K562 (cell line): Measurements from ENCODE around the gene GPSM3. TPM values are rescaled to one million over a fixed set of nuclear protein-coding genes. Genes with fewer than 3 reads are reported as not detected.

ENCODE experiments used
- ATAC-seq: fragments of 200-7000 bp; cut with Tn5 transposase; 3 replicates; pipeline ENCODE4 v1.9.1; 2020; ENCODE audit warnings: moderate library complexity
- BruUV-seq: library from RNA; stranded (reverse); fragments of 400-500 nt; replicated peaks from 2 replicates; lab custom pipeline; 2021; lab: Mats Ljungman, UMichigan
- CTCF ChIA-PET: fragments of 300-600 bp; formaldehyde crosslinking; extraction: SDS; loops from one replicate; lab custom pipeline; 2021; ENCODE audit warnings: low intra/inter-chr PET ratio; lab: Yijun Ruan, JAX
- POLR2A ChIA-PET: fragments of 300-600, 350-650 bp; sonication (Branson Sonifier 250); formaldehyde crosslinking; extraction: SDS; loops from one replicate; lab custom pipeline; 2021; ENCODE audit warnings: antibody characterized with exemption, inconsistent platforms; lab: Yijun Ruan, JAX
- DNase-seq, 4 experiments: peaks; one replicate each; pipeline versions ENCODE4 v3.0.0 to v3.0.0-alpha.2; 2011 to 2018; ENCODE audit warnings: low spot score in 3 of 4, mixed read lengths in 3 of 4; ENCODE audit errors: extremely low read depth in 1 of 4
- FAIRE-seq: peaks from 2 replicates; lab custom pipeline; 2011; peaks lifted over from hg19 to GRCh38; lab: Jason Lieb, UNC
- H2AFZ ChIP-seq: 2 replicates; pipeline ENCODE4 v1.6.0; 2011; ENCODE audit warnings: low read depth, low read length, control low read depth, inconsistent platforms
- H3K27ac ChIP-seq: fragments of 200-600 bp; 3 replicates; pipeline ENCODE4 v1.8.0; 2011; ENCODE audit warnings: low read depth, mild to moderate bottlenecking, control low read depth, inconsistent platforms, low read length, moderate library complexity, mixed read lengths; ENCODE audit errors: extremely low read depth
- H3K27me3 ChIP-seq, 2 experiments: fragments of 300-600 bp in 1 of 2; 2 replicates in 1 of 2; 3 replicates in 1 of 2; pipeline versions ENCODE4 v1.6.0 to v1.8.0; 2011; ENCODE audit warnings: inconsistent platforms in 2 of 2, low read length in 2 of 2, mild to moderate bottlenecking in 1 of 2, mixed read lengths in 1 of 2, moderate library complexity in 1 of 2; ENCODE audit not compliant: control insufficient read depth in 2 of 2, insufficient read depth in 2 of 2
- H3K36me3 ChIP-seq: fragments of 300-600 bp; 3 replicates; pipeline ENCODE4 v1.8.0; 2011; ENCODE audit warnings: mild to moderate bottlenecking, low read length, inconsistent platforms; ENCODE audit not compliant: control insufficient read depth, insufficient read depth
- H3K4me1 ChIP-seq, 2 experiments: fragments of 200-600 bp in 1 of 2; replicated peaks in 1 of 2; 2 replicates in 1 of 2; 3 replicates in 1 of 2; pipeline versions ENCODE4 v1.5.1 to v1.8.0; 2011; ENCODE audit warnings: inconsistent platforms in 2 of 2, low read length in 2 of 2, mild to moderate bottlenecking in 1 of 2, mixed read lengths in 1 of 2, moderate library complexity in 1 of 2; ENCODE audit not compliant: control insufficient read depth in 2 of 2, insufficient read depth in 2 of 2
- H3K4me2 ChIP-seq: 2 replicates; pipeline ENCODE4 v1.6.1; 2011; ENCODE audit warnings: low read length, control low read depth, inconsistent platforms, mixed read lengths; ENCODE audit not compliant: insufficient read depth
- H3K4me3 ChIP-seq: fragments of 200-600 bp; sonication (generic), shearing (Covaris generic); 2 replicates; pipeline ENCODE4 v1.5.1; 2016; ENCODE audit warnings: control low read depth, inconsistent platforms
- H3K79me2 ChIP-seq: fragments of 200-600 bp; 3 replicates; pipeline ENCODE4 v1.8.0; 2011; ENCODE audit warnings: low read length, inconsistent platforms; ENCODE audit not compliant: control insufficient read depth, insufficient read depth
- H3K9ac ChIP-seq, 2 experiments: 2 replicates each; pipeline versions ENCODE4 v1.6.0 to v1.6.1; 2011; ENCODE audit warnings: low read depth in 2 of 2, low read length in 2 of 2, control low read depth in 1 of 2, inconsistent platforms in 1 of 2, mild to moderate bottlenecking in 1 of 2, mixed read lengths in 1 of 2; ENCODE audit not compliant: insufficient read depth in 1 of 2
- H3K9me1 ChIP-seq: one replicate; pipeline ENCODE4 v1.6.0; 2011; ENCODE audit warnings: inconsistent platforms, mild to moderate bottlenecking, low read length, moderate library complexity; ENCODE audit not compliant: control insufficient read depth, insufficient read depth
- H3K9me3 ChIP-seq: replicated peaks from 2 replicates; pipeline ENCODE4 v1.5.1; 2011; ENCODE audit warnings: low read depth, low read length, inconsistent platforms; ENCODE audit not compliant: control insufficient read depth, insufficient read depth
- H4K20me1 ChIP-seq: replicated peaks from 2 replicates; pipeline ENCODE4 v1.6.1; 2011; ENCODE audit warnings: low read length, inconsistent platforms, mixed read lengths; ENCODE audit not compliant: control insufficient read depth, insufficient read depth
- ZC3H4 ChIP-seq: sonication (generic); formaldehyde crosslinking; IDR thresholded peaks from 2 replicates; pipeline ENCODE4 v1.9.0; 2021; ENCODE audit warnings: missing genetic modification reagents, borderline replicate concordance
- WGBS: fragments of 100-300 bp; shearing (Covaris generic); methylation state at CpG from one replicate; pipeline ENCODE4 v1.1.6; 2016; ENCODE audit warnings: low coverage, mixed read lengths; ENCODE audit not compliant: insufficient coverage; ENCODE audit errors: missing lambda C conversion rate; 5-methylcytosine and 5-hydroxymethylcytosine counted together
- in situ Hi-C: fragments of 300-500 bp; cut with MboI; formaldehyde crosslinking; loops from 4 replicates; pipeline ENCODE4 v1.15.0; 2018; ENCODE audit warnings: inconsistent platforms, mixed read lengths
- intact Hi-C: fragments of 100-400 bp; cut with micrococcal nuclease; formaldehyde crosslinking; loops from 2 replicates; pipeline ENCODE4 v1.14.2; 2022
- polyA plus RNA-seq, 8 experiments: library from polyadenylated mRNA; depleted of rRNA in 4 of 8; stranded (reverse) in 5 of 8; unstranded in 3 of 8; fragments of >200 nt; fragmentation: Nextera tagmentation in 2 of 8; fragmentation: Illumina TruSeq in 1 of 8; extraction: Ambion mirVana in 2 of 8; extraction: Trizol in 1 of 8; gene quantifications; 2 replicates each; pipeline versions ENCODE4 v1.2.1 to v1.2.3, GENCODE V29; 2011 to 2014; ENCODE audit warnings: inconsistent platforms in 1 of 8, missing spikeins in 1 of 8
- total RNA-seq, 7 experiments: library from RNA; depleted of rRNA in 6 of 7; stranded (reverse); fragments of >200 nt in 6 of 7; fragmentation: Illumina TruSeq in 2 of 7; extraction: Trizol in 2 of 7; gene quantifications; 2 replicates each; pipeline versions ENCODE4 v1.2.1 to v1.2.3, GENCODE V29; 2011 to 2021; ENCODE audit warnings: low replicate concordance in 1 of 7
- TF ChIP-seq, protein P1 (sequence below): sonication (generic); formaldehyde crosslinking; IDR thresholded peaks from 2 replicates; pipeline ENCODE4 v1.8.0; 2022; ENCODE audit warnings: mild to moderate bottlenecking, missing genetic modification reagents

Gene GPSM3
- total and polyA plus RNA-seq, 9 of the 15 experiments (the other 6 are each of a cell fraction or from before 2014, with no cell fraction given): 5.3 to 42.6 (median 24.4) TPM

DNA sequence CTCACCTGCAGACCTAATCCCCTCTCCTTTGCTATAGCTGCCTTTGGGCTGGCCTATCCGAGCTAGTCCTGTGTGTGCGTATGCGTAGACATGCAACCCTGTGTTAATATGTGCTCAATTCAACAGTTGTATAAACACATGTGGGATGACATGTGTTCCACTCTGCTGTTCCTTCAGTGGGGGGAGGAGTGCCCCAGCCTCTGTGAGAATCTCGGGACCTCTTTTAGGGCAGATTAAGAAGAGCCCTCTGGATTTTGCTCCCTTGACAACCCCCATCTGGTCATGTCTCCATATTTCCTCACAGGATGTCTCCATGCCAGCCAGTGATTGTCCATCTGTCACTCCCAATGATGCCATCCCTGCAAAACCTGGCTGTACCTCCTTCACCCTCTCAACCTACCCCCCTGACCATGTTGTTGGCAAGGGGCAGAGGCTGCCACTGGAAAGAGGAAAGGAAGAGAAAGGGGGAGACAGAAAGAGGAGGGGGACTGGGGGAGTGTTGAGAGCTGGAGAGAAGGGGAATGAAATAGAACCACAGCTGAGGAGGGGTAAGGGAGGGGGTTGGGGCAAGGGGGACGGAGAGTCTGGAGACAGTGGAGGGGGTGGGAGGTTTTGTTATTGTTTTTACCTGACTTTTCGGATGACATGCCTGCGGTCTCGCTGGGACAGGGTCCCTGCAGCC is 41.1 kb downstream of the GPSM3 start:
- H3K9ac ChIP-seq: no peak overlapping the region; a peak in 1 of 4 replicates
- peaks cover 31 to 65% of the 10 kb centered on the region in 2 experiments for H3K4me1 ChIP-seq
- no peak overlapping the region for H3K4me3 ChIP-seq
- no peaks in the 10 kb centered on the region for H4K20me1 ChIP-seq
- no peaks in the 10 kb centered on the region for H3K27me3 ChIP-seq
- no peaks in the 10 kb centered on the region for H3K9me3 ChIP-seq
- H3K9me1 ChIP-seq: no peaks in the 10 kb centered on the region
- H3K79me2 ChIP-seq: peaks cover 39% of the 10 kb centered on the region
- in situ Hi-C loops: no loop called here
- H3K4me2 ChIP-seq: no peak overlapping the region
- intact Hi-C loops: no loop called here
- ATAC-seq (no peak), FAIRE-seq (peak; percentile 67), DNase-seq (no peak)
- CTCF ChIA-PET: no interaction called here
- H2AFZ ChIP-seq: no peak overlapping the region
- POLR2A ChIA-PET: interaction anchor here (0.6 to 2.1 kb wide), 5 partner anchors 12 to 60 kb away, joined by 3 to 7 read pairs (median 4); partner anchors contain the start of gene FKBPL
- BruUV-seq: no TSS peak
- peaks cover 12% of the 10 kb centered on the region for H3K36me3 ChIP-seq
- no peak overlapping the region for H3K27ac ChIP-seq
- 57% methylated on average over 6 of the region's 8 CpGs for WGBS
- no peak for TF ChIP-seq ZC3H4 (CRISPR knock-in tag)
- TF ChIP-seq, protein P1, sequence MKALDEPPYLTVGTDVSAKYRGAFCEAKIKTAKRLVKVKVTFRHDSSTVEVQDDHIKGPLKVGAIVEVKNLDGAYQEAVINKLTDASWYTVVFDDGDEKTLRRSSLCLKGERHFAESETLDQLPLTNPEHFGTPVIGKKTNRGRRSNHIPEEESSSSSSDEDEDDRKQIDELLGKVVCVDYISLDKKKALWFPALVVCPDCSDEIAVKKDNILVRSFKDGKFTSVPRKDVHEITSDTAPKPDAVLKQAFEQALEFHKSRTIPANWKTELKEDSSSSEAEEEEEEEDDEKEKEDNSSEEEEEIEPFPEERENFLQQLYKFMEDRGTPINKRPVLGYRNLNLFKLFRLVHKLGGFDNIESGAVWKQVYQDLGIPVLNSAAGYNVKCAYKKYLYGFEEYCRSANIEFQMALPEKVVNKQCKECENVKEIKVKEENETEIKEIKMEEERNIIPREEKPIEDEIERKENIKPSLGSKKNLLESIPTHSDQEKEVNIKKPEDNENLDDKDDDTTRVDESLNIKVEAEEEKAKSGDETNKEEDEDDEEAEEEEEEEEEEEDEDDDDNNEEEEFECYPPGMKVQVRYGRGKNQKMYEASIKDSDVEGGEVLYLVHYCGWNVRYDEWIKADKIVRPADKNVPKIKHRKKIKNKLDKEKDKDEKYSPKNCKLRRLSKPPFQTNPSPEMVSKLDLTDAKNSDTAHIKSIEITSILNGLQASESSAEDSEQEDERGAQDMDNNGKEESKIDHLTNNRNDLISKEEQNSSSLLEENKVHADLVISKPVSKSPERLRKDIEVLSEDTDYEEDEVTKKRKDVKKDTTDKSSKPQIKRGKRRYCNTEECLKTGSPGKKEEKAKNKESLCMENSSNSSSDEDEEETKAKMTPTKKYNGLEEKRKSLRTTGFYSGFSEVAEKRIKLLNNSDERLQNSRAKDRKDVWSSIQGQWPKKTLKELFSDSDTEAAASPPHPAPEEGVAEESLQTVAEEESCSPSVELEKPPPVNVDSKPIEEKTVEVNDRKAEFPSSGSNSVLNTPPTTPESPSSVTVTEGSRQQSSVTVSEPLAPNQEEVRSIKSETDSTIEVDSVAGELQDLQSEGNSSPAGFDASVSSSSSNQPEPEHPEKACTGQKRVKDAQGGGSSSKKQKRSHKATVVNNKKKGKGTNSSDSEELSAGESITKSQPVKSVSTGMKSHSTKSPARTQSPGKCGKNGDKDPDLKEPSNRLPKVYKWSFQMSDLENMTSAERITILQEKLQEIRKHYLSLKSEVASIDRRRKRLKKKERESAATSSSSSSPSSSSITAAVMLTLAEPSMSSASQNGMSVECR (CRISPR knock-in tag): 0 out of 2 replicates have a peak, but pooled peaks have one; percentile 25
- TF ChIP-seq, all 486 proteins: peak for 1
